Posterior vena cava (tissue), 2 donors: ENCODE measurements around the gene VPS13A. TPM values are rescaled to one million over a fixed set of nuclear protein-coding genes. Genes with fewer than 3 reads are reported as not detected.

Experiments used
- total RNA-seq, 2 donors: library from RNA; stranded (reverse); fragmentation: NEBNext Ultra II Directional; extraction: Animal tissue kit (Norgen Biotek cat#: 25700); gene quantifications; one replicate each; pipeline ENCODE4 v1.2.1, GENCODE V29; 2021
- donor health status: DM: yes; HTN: yes; CAD: no.
- donor health status: DM: yes; HTN: yes; CAD: no.

VPS13A gene
- total RNA-seq, 2 donors from 2014 or later, result 38.6 to 53.4 TPM

Other genes with a start within 250 kb of the VPS13A start
- not detected for gene FOXB2, start 157.9 kb upstream of the VPS13A start, total RNA-seq